ENCODE results near the gene FOXO4.
A peak's percentile ranks its signal among the peaks of the same experiment; 100 is the strongest.

FOXO4 gene

DNA sequence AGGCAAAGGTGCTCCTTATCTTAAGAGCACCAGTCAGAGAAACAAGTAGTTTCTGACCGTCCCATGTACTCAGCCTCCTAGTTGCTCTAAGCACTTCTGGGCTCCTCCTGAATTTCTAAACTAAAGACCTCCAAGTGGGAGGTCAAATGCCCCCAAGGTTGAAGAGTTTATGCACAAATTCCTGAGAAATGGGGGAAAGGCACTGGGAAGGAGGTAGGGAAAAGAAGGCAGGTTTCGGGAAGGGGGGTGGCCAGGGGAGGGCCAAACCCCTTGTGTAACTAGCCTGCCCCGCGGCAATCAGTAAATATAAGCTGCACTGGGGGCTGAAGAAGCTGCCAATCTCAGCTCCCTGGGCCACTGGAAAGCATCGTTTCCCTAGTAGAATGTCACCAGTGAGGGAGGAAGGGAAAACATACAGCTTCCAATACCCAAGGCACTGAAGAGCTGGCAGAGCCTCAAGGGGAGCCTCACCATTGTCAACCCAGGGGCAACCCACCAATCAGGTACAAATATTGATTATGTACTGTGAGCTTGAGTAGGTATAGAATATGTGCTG, 3.4 kb downstream of the FOXO4 start:
- DNase-seq (ENCODE audit: low spot score), result no peak

DNA sequence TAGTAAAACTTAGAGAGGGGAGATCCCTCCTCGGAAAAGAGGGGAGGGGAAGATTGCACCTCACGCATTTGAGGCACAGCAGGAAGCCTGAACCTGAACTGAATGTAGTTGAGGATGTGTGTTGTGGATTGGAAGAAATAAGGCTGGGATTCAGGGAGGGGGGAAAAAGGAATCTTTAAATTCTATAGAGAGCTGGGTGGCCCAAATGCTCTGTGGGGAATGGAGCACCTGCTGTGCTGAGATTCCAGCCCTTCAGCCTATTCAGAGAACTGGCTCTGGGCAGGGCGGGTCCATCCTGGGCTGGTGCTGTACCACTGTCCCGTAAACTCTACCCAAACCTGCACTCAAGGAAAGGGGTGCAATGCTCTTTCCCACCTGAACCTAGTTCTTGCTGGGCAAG, 4.1 kb downstream of the FOXO4 start:
- no peak for DNase-seq (ENCODE audit: low spot score)

DNA sequence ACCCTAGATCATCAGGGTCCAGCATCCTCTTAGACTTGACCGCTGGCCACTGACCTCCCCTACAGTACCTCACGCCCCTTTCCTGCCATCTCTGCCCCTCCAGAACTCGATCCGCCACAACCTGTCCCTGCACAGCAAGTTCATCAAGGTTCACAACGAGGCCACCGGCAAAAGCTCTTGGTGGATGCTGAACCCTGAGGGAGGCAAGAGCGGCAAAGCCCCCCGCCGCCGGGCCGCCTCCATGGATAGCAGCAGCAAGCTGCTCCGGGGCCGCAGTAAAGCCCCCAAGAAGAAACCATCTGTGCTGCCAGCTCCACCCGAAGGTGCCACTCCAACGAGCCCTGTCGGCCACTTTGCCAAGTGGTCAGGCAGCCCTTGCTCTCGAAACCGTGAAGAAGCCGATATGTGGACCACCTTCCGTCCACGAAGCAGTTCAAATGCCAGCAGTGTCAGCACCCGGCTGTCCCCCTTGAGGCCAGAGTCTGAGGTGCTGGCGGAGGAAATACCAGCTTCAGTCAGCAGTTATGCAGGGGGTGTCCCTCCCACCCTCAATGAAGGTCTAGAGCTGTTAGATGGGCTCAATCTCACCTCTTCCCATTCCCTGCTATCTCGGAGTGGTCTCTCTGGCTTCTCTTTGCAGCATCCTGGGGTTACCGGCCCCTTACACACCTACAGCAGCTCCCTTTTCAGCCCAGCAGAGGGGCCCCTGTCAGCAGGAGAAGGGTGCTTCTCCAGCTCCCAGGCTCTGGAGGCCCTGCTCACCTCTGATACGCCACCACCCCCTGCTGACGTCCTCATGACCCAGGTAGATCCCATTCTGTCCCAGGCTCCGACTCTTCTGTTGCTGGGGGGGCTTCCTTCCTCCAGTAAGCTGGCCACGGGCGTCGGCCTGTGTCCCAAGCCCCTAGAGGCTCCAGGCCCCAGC, 5.2 kb downstream of the FOXO4 start:
- DNase-seq (ENCODE audit: low spot score), result no peak

DNA sequence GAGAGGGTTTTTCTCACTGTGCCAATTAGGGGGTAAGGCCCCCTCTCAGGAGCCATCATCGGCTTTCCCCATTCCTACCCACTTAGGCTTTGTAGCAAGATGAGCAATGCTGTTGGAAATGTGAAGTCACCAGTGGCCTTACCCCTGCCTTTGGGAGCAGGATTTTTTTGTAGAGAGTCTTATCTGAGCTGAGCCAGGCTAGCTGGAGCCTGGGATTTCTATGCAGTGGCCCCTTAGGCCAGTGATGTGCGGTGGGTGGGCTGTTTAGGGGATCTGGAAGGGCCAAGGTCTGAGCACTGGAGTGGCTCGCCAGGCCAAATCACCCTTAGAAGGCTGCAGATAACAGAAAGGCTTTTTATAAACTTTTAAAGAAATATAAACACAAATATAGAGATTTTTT, 6.6 kb downstream of the FOXO4 start:
- DNase-seq (ENCODE audit: low spot score), result no peak

DNA sequence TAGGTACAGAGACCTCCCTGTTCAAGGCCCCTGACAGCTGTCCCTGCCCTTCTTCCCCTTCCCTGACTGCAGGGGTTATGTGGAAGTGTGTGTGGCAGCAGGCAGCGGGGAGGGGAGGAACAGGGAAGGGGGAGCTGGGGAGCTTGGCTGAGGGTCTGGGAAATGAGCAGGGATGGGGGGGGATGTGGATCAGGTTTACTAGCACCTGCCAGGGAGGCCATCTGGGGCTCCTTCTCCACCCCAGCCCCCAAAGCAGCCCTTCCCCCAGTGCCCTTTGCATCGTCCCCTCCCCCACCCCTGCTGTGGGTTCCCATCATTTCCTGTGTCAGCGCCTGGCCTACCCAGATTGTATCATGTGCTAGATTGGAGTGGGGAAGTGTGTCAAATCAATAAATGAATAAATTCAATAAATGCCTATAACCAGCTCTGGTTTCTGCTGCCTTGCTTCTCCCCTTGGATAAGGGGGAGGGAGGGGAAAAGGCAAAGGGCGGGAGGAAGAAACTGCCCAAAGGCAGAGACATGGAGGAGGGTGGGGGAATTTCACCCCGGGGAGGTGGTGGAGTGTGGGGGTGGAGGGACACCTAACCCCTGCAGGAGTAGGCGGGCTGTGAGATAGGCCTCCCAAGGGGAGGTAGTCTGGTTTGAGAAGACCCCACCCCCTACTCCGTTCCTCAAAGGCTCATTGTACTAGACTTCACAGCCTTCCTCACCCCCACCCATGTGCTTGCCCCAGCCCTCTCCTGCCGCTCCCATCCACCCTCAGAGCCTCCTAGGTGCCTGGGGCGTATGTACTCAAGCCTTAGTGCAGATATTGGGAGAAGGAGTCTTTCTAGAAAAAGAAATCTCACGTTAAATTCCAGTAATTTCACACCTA, 7.7 kb downstream of the FOXO4 start:
- DNase-seq (ENCODE audit: low spot score), result no peak

DNA sequence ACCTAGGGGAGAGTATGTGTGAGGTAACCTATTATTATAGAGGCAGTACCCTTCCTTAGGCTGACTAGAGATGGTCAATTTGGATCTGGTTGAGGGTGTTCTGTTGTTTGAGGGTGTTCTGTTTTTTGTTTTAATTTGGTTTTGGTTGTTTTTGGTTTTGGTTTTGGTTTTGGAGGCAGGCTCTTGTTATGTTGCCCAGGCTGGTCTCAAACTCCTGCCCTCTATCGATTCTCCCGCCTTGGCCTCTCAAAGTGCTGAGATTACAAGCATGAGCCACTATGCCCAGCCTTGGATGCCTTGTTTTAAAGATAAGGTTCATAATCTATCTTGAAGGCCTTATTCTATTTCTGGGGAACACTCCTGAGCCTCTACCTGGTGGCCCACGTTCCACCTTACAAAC, 10.0 kb downstream of the FOXO4 start:
- DNase-seq (ENCODE audit: low spot score), result no peak

DNA sequence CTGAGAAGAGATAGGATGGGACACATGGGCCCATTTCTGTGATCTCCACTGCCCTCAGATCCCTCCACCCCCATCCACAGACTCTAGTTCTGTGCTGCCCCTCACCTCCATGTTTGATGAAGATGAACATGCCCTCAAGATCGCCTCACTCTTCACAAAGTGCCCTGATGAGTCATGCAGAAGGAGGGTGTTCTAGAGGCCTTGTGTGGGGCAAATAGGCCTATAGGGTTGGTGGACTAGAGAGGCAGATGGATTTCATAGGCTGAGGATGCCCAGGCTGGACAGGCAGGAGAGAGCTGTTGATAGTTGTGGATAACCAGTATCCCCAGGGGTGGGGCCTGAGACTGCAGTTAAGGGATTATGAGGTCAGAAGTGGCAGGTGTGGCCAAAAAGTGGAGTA, 10.8 kb downstream of the FOXO4 start, which contains the start of gene CXorf65:
Gene CXorf65, minus strand, starts transcription at position 314 of the 400 bp plus-strand sequence. Its CDS starts 184 bp downstream, at position 130.
- DNase-seq (ENCODE audit: low spot score), result no peak

DNA sequence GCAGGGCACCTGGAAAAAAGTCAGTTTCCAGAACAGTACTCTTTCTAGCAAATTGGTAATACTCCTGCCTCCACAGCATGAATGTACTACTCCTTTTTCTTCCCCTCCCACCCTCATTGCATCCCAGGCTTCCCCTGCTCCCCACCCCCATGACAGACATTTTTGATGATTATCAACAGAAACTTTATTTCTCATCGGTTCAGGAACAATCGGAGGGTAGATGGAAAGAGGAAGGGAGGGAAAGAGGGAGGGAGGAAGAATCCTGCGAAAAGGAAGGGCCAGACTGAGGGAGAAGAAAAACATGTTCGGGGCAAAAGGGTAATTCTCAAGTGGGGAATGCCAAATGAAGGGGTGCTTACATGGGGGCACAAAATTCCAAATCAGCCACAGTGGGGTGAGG, 11.6 kb downstream of the FOXO4 start:
- no peak for DNase-seq (ENCODE audit: low spot score)

DNA sequence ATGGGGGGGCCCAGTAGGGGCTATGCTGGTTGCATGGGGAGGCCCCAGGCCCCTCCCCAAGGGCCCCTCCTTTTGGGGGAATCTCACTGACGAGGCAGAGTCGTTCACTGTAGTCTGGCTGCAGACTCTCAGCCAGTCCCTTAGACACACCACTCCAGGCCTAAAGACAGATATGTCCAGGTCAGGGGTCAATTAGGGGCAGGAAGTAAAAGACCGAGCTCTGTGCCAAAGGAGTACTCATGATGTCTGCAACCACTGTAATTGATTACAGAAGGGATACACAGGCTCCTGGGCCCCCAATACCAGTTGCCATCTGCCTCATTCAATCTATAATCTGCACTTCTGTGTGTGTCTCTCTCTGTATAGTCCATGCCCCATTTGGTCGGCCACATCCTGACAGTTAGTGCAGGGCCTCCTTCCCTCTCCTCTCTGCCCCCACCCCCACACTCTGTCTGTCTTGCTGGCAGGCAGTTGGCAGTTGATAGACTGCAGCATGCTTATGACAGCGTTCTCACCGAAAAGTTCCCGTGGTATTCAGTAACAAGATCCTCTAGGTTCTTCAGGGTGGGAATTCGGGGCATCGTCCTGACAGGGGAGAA, 12.2 kb downstream of the FOXO4 start:
- DNase-seq (ENCODE audit: low spot score), result no peak

DNA sequence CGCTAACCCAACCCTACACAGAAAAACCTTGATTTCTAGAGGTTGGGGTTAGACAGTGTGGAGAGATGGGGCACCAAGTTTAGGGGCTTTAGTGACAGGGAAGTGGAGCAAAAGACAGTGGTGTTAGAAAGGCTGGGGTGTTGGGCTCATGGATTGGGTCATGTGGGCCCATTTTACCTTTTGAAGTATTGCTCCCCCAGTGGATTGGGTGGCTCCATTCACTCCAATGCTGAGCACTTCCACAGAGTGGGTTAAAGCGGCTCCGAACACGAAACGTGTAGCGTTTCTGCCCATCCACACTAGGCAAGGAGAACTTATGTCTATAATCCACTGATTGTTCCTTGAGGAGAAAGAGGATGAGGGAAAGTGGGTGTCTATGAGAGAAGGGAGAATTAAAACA, 13.4 kb downstream of the FOXO4 start:
- DNase-seq (ENCODE audit: low spot score), result no peak

DNA sequence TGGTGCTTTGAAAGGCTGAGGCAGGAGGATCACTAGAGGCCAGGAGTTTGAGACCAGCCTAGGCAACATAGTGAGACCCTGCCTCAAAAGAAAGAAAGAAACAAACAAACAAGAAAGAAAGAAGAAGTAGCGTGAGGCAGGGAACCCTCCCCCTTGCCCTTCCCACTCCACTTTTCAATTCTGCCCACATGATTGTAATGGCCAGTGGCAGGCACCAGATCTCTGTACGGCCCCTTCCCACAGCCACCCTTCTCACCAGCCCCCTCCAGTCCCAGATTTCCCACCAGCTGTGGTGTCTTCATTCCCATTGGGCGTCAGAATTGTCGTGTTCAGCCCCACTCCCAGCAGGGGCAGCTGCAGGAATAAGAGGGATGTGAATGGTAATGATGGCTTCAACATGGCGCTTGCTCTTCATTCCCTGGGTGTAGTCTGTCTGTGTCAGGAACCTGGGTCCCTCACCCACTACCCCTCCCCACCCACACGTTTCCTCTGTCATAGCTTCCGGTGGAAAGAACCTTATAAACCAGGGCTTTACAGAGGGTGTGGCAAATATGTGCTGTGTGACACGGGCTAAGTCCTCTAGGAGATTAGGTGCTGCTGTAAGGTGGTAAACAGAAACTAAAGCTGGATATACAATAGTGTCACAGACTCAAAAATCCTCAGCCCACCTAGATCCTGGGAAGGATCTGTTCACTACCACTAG, 15.6 kb downstream of the FOXO4 start, which contains the start of gene IL2RG:
Gene IL2RG, minus strand, starts transcription at position 437 of the 703 bp plus-strand sequence. Its CDS starts 38 bp downstream, at position 399.
- no peak for DNase-seq (ENCODE audit: low spot score)

DNA sequence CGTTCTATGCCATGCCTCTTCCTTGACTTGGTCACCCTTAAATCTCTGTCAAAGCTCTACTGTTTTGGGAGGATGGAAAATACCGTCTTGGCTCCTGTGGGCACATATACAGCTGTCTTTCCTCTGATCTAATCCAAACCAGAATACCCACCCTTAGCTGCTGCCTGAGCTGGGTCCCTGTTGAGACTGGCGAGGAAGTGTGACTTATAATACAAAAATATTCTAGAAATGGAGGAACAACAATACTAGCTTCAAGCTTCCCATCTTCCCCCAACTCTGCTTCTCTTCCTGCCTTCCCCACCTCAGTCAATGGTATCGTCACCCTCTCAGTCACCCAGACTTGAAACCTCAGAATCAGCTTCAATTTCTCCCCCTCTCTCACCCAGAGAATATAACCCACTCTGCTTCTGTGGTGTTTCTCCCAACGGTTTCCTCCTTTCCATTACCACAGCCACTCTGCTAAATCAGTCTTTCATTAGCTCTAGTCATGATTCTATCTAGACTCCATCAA, 16.3 kb downstream of the FOXO4 start:
- DNase-seq (ENCODE audit: low spot score), result no peak

DNA sequence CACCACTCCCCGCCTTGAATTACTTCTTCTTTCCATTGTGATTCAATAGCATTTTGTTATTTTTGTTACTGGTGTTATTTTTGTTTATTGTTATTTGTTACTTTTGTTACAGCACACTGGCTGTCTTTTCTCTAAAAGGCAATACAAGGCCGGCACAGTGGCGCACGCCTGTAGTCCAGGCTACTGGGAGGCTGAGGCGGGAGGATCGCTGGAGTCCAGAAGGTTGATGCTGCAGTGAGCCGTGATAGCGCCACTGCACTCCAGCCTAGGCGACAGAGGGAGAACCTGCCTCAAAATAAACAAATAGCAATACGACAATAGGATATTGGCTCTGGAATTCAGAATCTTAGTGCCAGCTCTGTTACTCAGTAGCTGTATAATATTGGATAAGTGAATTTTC, 21.7 kb downstream of the FOXO4 start:
- no peak for DNase-seq (ENCODE audit: low spot score)

DNA sequence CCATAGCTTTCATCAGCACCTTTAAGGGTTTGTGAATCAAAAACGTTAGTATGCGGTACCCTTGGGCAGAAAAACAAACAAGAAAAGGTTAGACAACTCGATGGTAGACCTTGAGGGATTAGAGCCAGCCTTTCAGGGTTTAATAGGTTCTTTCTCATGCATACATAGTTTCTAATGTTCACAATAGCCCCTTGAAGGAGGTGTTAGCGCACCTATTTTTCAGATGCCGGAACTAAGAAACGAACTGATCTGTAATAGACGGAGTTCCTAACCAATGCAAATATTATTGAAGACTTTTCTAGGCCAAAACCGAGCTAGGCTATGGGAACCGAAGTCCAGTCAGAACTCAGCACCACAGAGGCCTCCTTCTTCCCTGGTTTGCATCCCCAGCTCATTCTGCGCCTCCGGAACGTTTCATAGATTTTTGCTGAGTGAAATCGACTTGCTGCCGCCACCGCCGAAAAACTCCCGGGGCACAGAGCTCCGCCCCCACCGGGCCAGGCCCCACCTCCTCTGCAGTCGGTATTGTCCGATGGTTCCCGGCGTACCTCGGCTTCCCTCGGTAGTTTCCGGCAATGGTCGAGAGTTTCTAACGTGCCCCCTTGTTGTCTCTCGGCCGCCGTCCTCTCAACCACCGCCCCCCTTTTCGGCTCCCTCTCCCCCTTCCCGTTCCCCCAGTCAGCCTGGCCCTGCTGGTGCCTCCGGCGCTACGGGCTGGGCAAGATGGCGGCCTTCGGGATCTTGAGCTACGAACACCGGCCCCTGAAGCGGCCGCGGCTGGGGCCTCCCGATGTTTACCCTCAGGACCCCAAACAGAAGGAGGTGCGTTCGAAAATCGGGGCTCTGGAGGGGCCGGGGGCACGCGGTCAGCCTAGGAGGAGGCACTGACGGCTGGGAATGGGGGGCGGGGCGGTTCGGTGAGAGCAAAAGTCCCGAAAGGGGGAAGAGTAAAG, 22.7 kb downstream of the FOXO4 start, which contains the start of gene MED12:
Gene MED12, plus strand, starts transcription at position 565 of the 953 bp plus-strand sequence. Its CDS starts 159 bp downstream, at position 724.
- DNase-seq (ENCODE audit: low spot score), result peak; percentile 72

DNA sequence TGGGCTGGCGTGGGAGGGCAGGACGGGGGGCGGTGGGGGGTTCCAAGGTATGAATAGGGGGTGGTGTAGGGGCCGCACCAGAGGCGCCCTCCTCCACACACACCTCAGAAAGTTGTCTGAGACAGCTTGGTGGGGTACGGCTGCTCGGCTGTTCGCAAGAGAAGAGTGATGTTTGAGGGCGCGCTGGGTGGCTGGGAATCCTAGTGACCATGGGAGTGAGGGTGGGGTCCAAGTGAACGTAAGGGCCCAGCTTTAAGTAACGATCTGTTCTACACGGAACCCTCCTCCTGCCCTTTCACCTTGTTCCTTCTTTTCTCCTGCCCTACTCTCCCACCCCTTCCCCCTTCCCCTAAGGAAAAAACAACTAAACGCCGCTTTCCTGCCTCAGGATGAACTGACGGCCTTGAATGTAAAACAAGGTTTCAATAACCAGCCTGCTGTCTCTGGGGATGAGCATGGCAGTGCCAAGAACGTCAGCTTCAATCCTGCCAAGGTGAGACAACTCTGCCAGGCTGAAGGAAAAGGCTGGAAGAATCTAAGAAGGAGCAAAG, 23.4 kb downstream of the FOXO4 start:
- DNase-seq (ENCODE audit: low spot score), result no peak

DNA sequence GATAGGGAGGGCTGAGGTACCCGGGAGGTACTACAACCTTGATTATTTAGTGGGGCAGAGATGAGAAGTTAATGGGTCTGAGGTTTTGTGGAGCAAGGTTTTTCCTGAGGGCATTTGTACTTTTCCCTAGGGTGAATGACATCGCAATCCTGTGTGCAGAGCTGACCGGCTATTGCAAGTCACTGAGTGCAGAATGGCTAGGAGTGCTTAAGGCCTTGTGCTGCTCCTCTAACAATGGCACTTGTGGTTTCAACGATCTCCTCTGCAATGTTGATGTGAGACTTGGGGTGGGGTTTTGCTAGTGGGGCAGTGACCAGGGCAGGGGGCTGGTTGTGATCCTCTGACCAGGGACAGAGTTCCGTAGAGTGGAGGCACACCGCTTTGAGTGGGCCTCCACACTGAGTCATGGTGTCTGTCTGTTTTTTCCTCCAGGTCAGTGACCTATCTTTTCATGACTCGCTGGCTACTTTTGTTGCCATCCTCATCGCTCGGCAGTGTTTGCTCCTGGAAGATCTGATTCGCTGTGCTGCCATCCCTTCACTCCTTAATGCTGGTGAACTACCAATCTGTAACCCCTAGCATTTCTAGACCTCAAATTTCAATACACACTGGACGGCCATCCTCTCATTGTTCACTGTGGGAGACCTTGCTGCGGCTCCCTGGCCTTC, 32.6 kb downstream of the FOXO4 start:
- no peak for DNase-seq (ENCODE audit: low spot score)

DNA sequence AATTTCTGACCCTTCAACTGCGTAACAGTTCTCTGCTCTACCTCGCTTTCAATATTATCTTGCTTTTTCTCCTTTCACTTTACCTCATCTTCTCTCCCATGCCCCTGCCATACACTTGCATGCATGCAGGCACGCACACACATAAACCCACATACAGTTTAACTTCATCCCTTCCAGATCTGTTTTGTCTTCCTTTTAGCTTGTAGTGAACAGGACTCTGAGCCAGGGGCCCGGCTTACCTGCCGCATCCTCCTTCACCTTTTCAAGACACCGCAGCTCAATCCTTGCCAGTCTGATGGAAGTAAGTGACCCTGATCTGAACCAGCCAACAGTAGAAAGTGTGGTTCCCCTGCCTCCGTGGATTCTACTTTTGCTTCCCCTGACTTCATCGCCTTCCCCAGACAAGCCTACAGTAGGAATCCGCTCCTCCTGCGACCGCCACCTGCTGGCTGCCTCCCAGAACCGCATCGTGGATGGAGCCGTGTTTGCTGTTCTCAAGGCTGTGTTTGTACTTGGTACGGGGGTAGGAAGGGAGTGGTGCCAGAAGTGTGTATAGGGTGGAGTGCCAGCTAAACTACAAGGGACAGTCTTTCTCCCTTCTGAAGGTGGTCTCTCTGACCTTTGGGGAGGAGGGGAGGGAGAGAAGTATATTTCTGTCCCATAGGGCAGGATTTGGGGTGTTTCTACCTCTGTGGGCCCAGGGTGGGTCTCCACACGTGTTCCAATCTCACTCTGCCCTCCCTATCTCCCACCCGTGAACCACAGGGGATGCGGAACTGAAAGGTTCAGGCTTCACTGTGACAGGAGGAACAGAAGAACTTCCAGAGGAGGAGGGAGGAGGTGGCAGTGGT, 33.5 kb downstream of the FOXO4 start:
- DNase-seq (ENCODE audit: low spot score), result peak; percentile 38

DNA sequence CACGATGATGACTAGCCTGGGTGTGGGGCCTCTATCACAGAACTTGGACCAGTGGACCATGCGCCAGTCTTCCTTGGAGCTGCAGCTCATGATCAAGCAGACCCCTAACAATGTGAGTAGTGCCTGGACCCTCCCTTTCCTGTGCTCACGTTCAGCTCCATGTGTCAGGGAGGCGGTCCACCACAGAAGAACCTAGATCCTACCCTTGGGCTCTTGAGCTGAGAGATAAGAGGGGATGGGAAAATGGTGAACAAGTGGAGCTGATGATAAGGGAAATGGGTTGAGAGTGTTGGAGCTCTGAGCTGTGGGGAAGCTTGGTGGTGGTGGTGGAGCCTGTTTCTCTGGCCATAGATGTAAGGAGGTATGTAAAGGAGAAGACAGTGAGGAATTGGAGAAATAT, 35.9 kb downstream of the FOXO4 start:
- no peak for DNase-seq (ENCODE audit: low spot score)

Measured in RKO (cell line).